Measurements from ENCODE around the gene APBB2. TPM values are rescaled to one million over a fixed set of nuclear protein-coding genes. Genes with fewer than 3 reads are reported as not detected.

Gene APBB2
- total RNA-seq, 2 experiments from 2014 or later: 0.22 TPM; not detected in 1

DNA sequence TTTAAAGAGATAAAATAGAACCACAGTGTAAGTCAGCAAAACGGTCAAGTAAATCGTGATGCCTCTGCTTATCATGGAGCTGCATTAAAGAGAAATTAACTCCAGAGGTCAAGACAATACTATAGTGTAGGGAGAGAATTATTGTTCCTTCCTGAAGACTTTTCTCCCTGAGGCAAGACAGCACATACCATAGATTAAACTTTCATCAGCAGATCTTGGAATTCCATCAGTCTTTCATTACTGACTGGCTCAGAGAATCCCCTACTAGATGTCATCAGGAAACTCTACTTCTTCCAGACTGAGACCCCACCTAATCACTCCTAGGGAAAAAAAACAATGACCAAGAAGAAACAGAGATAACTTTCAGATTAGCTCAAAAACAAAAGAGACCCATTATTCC is 333.2 kb downstream of the APBB2 start:
- intact Hi-C loops (cut with DNase I, micrococcal nuclease): no loop called here
- no peaks in the 10 kb centered on the region for H3K9me3 Mint-ChIP-seq
- H3K27me3 ChIP-seq (ENCODE audit: control insufficient read depth in 1 of 2, insufficient read depth in 2 of 2, low read length in 2 of 2): peaks cover 0 to 4% of the 10 kb centered on the region in 2 experiments
- H3K27ac ChIP-seq (ENCODE audit: low read depth in 1 of 2, low read length in 2 of 2): no peak overlapping the region
- H3K36me3 ChIP-seq (ENCODE audit: insufficient read depth, low read length): no peaks in the 10 kb centered on the region
- no peak overlapping the region for H3K4me3 Mint-ChIP-seq
- no peaks in the 10 kb centered on the region for H3K4me1 Mint-ChIP-seq (ENCODE audit: low read depth)
- H3K4me3 ChIP-seq (ENCODE audit: low read length): no peak overlapping the region
- TF ChIP-seq, protein P1, sequence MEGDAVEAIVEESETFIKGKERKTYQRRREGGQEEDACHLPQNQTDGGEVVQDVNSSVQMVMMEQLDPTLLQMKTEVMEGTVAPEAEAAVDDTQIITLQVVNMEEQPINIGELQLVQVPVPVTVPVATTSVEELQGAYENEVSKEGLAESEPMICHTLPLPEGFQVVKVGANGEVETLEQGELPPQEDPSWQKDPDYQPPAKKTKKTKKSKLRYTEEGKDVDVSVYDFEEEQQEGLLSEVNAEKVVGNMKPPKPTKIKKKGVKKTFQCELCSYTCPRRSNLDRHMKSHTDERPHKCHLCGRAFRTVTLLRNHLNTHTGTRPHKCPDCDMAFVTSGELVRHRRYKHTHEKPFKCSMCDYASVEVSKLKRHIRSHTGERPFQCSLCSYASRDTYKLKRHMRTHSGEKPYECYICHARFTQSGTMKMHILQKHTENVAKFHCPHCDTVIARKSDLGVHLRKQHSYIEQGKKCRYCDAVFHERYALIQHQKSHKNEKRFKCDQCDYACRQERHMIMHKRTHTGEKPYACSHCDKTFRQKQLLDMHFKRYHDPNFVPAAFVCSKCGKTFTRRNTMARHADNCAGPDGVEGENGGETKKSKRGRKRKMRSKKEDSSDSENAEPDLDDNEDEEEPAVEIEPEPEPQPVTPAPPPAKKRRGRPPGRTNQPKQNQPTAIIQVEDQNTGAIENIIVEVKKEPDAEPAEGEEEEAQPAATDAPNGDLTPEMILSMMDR (IDR thresholded peaks at IDR 0.05): no peak
- ATAC-seq (ENCODE audit: poor library complexity): no peak
- CTCF ChIA-PET: no interaction called here
- no peak overlapping the region for H3K27ac Mint-ChIP-seq
- H3K36me3 Mint-ChIP-seq (ENCODE audit: low read depth): no peaks in the 10 kb centered on the region
- peaks cover 48% of the 10 kb centered on the region for H3K27me3 Mint-ChIP-seq
- POLR2A ChIA-PET: no interaction called here
- H3K4me1 ChIP-seq (ENCODE audit: insufficient read depth, low read length): no peaks in the 10 kb centered on the region
- no peaks in the 10 kb centered on the region for H3K9me3 ChIP-seq (ENCODE audit: control insufficient read depth in 1 of 2, insufficient read depth in 1 of 2, low read length in 2 of 2)
- no peak for DNase-seq

DNA sequence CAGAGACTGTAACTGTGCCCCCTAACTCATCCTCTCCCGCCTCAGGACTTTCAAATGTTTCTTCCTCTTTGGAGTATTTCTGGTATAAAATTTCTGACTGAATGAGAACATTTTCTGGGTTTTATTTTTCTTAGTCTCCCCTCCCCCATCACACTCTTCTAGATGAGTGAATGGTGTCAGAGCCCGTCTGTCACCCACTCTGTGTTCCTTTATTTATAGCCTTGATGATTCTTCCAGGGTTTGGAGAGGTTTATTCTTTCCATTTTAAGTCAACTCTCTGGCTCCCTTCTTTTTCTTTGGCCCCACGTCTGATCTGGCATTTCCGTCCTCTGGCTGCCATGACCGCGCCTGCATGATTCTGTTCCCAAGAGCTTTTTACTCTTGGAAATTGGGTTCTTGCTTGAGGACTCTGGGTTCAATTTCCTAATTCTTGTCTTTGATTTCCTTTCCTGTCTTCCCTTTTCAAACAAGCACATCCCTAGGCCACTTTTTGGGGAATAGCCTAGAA is 335.7 kb downstream of the APBB2 start:
- no peak for ATAC-seq (ENCODE audit: poor library complexity)
- Mint-ChIP-seq H3K4me1 (ENCODE audit: low read depth) (no peaks in the 10 kb centered on the region), H3K4me3 (no peak overlapping the region), H3K27ac (no peak overlapping the region), H3K9me3 (no peaks in the 10 kb centered on the region), H3K36me3 (ENCODE audit: low read depth) (no peaks in the 10 kb centered on the region), H3K27me3 (peaks cover 42% of the 10 kb centered on the region)
- H3K9me3 ChIP-seq (ENCODE audit: control insufficient read depth in 1 of 2, insufficient read depth in 1 of 2, low read length in 2 of 2): no peaks in the 10 kb centered on the region
- H3K27ac ChIP-seq (ENCODE audit: low read depth in 1 of 2, low read length in 2 of 2): no peak overlapping the region
- no peak overlapping the region for H3K4me3 ChIP-seq (ENCODE audit: low read length)
- H3K4me1 ChIP-seq (ENCODE audit: insufficient read depth, low read length): no peaks in the 10 kb centered on the region
- intact Hi-C loops (cut with DNase I, micrococcal nuclease): no loop called here
- peaks cover 0 to 4% of the 10 kb centered on the region in 2 experiments for H3K27me3 ChIP-seq (ENCODE audit: control insufficient read depth in 1 of 2, insufficient read depth in 2 of 2, low read length in 2 of 2)
- TF ChIP-seq, protein P1 (IDR thresholded peaks at IDR 0.05): no peak
- ChIA-PET POLR2A (no interaction called here), CTCF (interaction anchor here (0.9 kb wide), 1 partner anchor 19 kb away, joined by 3 read pairs; no protein-coding TSS in a partner anchor)
- H3K36me3 ChIP-seq (ENCODE audit: insufficient read depth, low read length): no peaks in the 10 kb centered on the region
- no peak for DNase-seq

DNA sequence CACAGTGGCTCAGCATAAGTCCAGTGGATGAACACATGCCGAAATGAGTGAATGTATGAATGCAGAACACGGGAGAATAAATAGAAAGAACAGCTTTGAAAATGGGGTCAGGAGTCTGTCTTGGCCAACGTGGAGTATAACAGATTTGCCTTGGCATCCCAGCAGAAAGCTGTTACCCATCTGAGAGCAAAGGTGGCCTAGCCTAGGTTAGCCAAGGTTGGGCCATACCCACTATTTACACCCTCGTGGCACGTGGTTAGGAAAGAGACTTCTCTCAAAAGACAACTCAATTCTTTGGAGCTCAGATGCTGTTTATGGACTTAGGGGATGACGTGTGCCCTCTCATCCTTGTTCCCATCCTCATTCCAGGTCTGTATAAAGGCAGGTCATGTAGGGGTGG is 337.3 kb downstream of the APBB2 start:
- no peaks in the 10 kb centered on the region for H3K36me3 Mint-ChIP-seq (ENCODE audit: low read depth)
- CTCF ChIA-PET: no interaction called here
- H3K27me3 Mint-ChIP-seq: peaks cover 31% of the 10 kb centered on the region

More for the DNA sequence above, 337.3 kb downstream of the APBB2 start:
- intact Hi-C loops (cut with DNase I, micrococcal nuclease): no loop called here
- Mint-ChIP-seq H3K27ac (no peak overlapping the region), H3K4me1 (ENCODE audit: low read depth) (no peaks in the 10 kb centered on the region), H3K9me3 (no peaks in the 10 kb centered on the region), H3K4me3 (no peak overlapping the region)
- Histone ChIP-seq H3K27me3 (ENCODE audit: control insufficient read depth in 1 of 2, insufficient read depth in 2 of 2, low read length in 2 of 2) (peaks cover 0 to 4% of the 10 kb centered on the region in 2 experiments), H3K9me3 (ENCODE audit: control insufficient read depth in 1 of 2, insufficient read depth in 1 of 2, low read length in 2 of 2) (no peaks in the 10 kb centered on the region), H3K4me3 (ENCODE audit: low read length) (no peak overlapping the region), H3K36me3 (ENCODE audit: insufficient read depth, low read length) (no peaks in the 10 kb centered on the region), H3K27ac (ENCODE audit: low read depth in 1 of 2, low read length in 2 of 2) (no peak overlapping the region), H3K4me1 (ENCODE audit: insufficient read depth, low read length) (no peaks in the 10 kb centered on the region)
- TF ChIP-seq, protein P1 (IDR thresholded peaks at IDR 0.05): no peak
- POLR2A ChIA-PET: no interaction called here
- DNase-seq (no peak), ATAC-seq (ENCODE audit: poor library complexity) (no peak)
